ENCODE measurements around the gene PDE9A. TPM values are rescaled to one million over a fixed set of nuclear protein-coding genes. Genes with fewer than 3 reads are reported as not detected.

PDE9A gene
- total RNA-seq, 2 experiments from 2014 or later = 6.5 to 7.7 TPM

GRCh38 chr21:42741066-42741465, 87.6 kb downstream of the PDE9A start:
- Mint-ChIP-seq H3K4me3 (no peak overlapping the region), H3K9me3 (no peaks in the 10 kb centered on the region), H3K36me3 (no peaks in the 10 kb centered on the region), H3K27me3 (no peaks in the 10 kb centered on the region), H3K4me1 (peaks cover 26% of the 10 kb centered on the region), H3K27ac (no peak overlapping the region)
- no peak for DNase-seq

GRCh38 chr21:42744520-42745445, 91.4 kb downstream of the PDE9A start:
- Mint-ChIP-seq H3K4me1 (peaks cover 22% of the 10 kb centered on the region), H3K4me3 (no peak overlapping the region), H3K27me3 (no peaks in the 10 kb centered on the region), H3K27ac (no peak overlapping the region), H3K9me3 (no peaks in the 10 kb centered on the region), H3K36me3 (no peaks in the 10 kb centered on the region)
- DNase-seq = no peak

DNA sequence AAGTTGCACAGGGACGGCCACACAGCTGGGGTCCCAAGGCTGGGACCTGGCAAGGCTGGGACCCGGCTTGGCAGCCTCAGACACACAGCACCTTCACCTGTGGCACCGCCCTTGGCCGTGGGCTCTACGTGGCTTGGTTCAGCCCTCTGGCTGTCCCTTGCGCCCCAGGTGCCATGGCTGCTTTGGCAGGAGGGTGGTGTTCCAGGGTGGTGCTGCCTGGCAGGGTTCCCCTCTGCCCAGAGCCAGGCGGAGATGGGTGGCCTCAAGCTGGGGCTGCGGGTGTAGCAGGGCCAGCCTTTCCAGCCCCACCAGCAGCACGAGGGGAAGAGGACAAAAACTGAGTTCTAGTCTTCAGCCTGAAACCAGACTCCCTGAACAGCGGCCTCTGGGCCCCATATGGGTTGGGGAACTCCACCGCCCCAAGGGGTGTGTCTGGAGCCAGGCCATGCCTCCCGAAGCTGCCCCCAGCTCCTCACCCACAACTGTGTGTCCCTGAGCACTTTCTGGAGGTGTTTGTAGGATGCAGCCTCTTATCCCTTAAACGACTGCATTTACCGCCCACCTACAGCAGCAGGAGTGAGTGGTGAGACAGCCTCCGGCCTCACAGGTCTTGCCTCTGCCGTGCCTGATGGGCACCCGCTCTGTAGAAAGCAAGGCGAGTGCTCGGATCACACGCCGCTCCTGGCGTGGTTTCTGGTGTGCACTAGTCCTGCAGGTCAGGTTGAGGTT, 92.3 kb downstream of the PDE9A start:
- DNase-seq = peak; percentile 19
- no peaks in the 10 kb centered on the region for H3K9me3 Mint-ChIP-seq
- peak overlapping the region; percentile 92 for H3K27ac Mint-ChIP-seq
- H3K4me1 Mint-ChIP-seq = peaks cover 22% of the 10 kb centered on the region
- H3K27me3 Mint-ChIP-seq = no peaks in the 10 kb centered on the region
- H3K4me3 Mint-ChIP-seq = no peak overlapping the region
- H3K36me3 Mint-ChIP-seq = no peaks in the 10 kb centered on the region

DNA sequence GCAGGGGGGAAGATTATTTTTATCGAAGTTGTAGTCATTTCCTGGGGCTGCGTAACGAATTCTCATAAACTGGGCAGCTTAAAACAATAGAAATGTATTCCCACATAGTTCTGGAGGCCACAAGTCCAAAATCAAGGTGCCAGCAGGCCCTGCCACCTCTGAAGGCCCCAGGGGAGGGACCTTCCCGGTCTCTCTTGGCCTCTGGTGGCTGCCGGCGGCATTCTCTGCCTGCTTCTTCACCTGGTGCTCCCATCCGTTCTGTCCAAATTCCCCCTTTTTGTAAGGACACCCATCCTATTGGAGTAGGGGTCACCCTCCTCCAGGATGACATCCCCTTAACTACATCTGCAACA, 92.8 kb downstream of the PDE9A start:
- no peaks in the 10 kb centered on the region for H3K9me3 Mint-ChIP-seq
- peak overlapping the region; percentile 92 for H3K27ac Mint-ChIP-seq
- DNase-seq = no peak
- no peaks in the 10 kb centered on the region for H3K36me3 Mint-ChIP-seq
- H3K27me3 Mint-ChIP-seq = no peaks in the 10 kb centered on the region
- peak overlapping the region; percentile 47 for H3K4me3 Mint-ChIP-seq
- peaks cover 22% of the 10 kb centered on the region for H3K4me1 Mint-ChIP-seq

GRCh38 chr21:42746593-42747275, 93.3 kb downstream of the PDE9A start:
- DNase-seq = peak; percentile 37
- Mint-ChIP-seq H3K4me1 (peaks cover 22% of the 10 kb centered on the region), H3K27ac (peak overlapping the region; percentile 92), H3K9me3 (no peaks in the 10 kb centered on the region), H3K27me3 (no peaks in the 10 kb centered on the region), H3K36me3 (no peaks in the 10 kb centered on the region), H3K4me3 (peak overlapping the region; percentile 47)

GRCh38 chr21:42747276-42747701, 93.9 kb downstream of the PDE9A start:
- Mint-ChIP-seq H3K27ac (peak overlapping the region; percentile 92), H3K4me3 (peak overlapping the region; percentile 47), H3K4me1 (peaks cover 22% of the 10 kb centered on the region), H3K9me3 (no peaks in the 10 kb centered on the region), H3K27me3 (no peaks in the 10 kb centered on the region), H3K36me3 (no peaks in the 10 kb centered on the region)
- no peak for DNase-seq

- H3K9me3 Mint-ChIP-seq = no peaks in the 10 kb centered on the region
- H3K4me3 Mint-ChIP-seq = no peak overlapping the region
- H3K27me3 Mint-ChIP-seq = no peaks in the 10 kb centered on the region
- H3K4me1 Mint-ChIP-seq = peaks cover 22% of the 10 kb centered on the region
- H3K36me3 Mint-ChIP-seq = no peaks in the 10 kb centered on the region
- no peak overlapping the region for H3K27ac Mint-ChIP-seq
- DNase-seq = no peak
These were observed 94.4 kb downstream of the PDE9A start for GRCh38 chr21:42747746-42748351.

DNA sequence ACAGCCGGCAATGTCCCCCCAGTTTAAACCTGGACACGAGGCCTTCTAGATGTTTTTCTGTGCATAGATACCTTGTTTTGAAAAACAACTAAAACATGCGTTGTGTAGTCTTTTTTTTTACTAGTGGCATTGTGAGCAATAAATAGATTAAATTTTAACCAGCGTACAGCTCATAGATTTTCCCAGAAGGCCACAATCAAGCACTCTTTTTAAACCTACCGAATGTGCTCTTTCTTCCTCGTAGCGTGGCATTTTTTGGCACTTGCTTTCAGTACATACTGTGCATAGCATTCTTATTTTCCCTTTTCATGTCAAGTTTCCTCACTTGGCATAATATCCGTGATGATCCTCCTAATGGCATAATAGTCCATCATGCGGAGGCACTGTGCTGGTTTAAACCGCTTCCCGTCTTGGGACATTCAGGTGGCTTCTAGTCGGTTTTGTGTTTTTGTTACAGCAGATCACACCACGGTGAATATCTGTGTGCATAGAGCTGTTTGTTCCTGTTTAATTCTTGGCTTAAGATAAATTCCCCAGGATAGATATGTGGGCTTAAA, 95.3 kb downstream of the PDE9A start:
- H3K9me3 Mint-ChIP-seq = no peaks in the 10 kb centered on the region
- H3K4me1 Mint-ChIP-seq = peaks cover 22% of the 10 kb centered on the region
- H3K4me3 Mint-ChIP-seq = no peak overlapping the region
- H3K27ac Mint-ChIP-seq = no peak overlapping the region
- no peaks in the 10 kb centered on the region for H3K36me3 Mint-ChIP-seq
- no peaks in the 10 kb centered on the region for H3K27me3 Mint-ChIP-seq
- no peak for DNase-seq

GRCh38 chr21:42750737-42751530, 97.5 kb downstream of the PDE9A start:
- Mint-ChIP-seq H3K27ac (no peak overlapping the region), H3K9me3 (no peaks in the 10 kb centered on the region), H3K27me3 (no peaks in the 10 kb centered on the region), H3K36me3 (no peaks in the 10 kb centered on the region), H3K4me3 (no peak overlapping the region), H3K4me1 (peaks cover 21% of the 10 kb centered on the region)
- no peak for DNase-seq

GRCh38 chr21:42751866-42752265, 98.4 kb downstream of the PDE9A start:
- Mint-ChIP-seq H3K4me1 (peaks cover 12% of the 10 kb centered on the region), H3K9me3 (no peaks in the 10 kb centered on the region), H3K36me3 (no peaks in the 10 kb centered on the region), H3K27me3 (no peaks in the 10 kb centered on the region), H3K4me3 (no peak overlapping the region), H3K27ac (no peak overlapping the region)
- DNase-seq = no peak

DNA sequence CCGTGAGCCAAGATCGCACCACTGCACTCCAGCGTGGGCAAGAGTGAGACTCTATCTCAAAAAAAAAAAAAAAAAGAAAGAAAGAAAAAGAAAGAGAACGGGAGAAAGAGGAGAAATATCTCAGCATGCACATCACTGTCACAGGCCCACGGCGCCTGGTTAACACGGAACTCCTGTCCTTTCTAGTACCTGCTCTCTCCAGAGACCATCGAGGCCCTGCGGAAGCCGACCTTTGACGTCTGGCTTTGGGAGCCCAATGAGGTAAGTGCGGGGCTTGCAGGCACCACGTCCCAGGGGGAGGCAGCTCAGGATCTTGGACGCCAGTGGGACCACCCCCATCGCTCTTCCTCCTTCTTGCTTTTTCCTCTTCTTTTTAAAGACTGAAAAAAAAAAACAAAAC, 100.4 kb downstream of the PDE9A start:
- H3K4me1 Mint-ChIP-seq = no peaks in the 10 kb centered on the region
- no peaks in the 10 kb centered on the region for H3K36me3 Mint-ChIP-seq
- H3K27me3 Mint-ChIP-seq = no peaks in the 10 kb centered on the region
- H3K27ac Mint-ChIP-seq = no peak overlapping the region
- H3K4me3 Mint-ChIP-seq = no peak overlapping the region
- DNase-seq = no peak
- H3K9me3 Mint-ChIP-seq = no peaks in the 10 kb centered on the region

- H3K4me1 Mint-ChIP-seq = no peaks in the 10 kb centered on the region
- no peak overlapping the region for H3K27ac Mint-ChIP-seq
- H3K4me3 Mint-ChIP-seq = no peak overlapping the region
- DNase-seq = no peak
- H3K9me3 Mint-ChIP-seq = no peaks in the 10 kb centered on the region
- no peaks in the 10 kb centered on the region for H3K36me3 Mint-ChIP-seq
- H3K27me3 Mint-ChIP-seq = no peaks in the 10 kb centered on the region
These were observed 101.0 kb downstream of the PDE9A start for GRCh38 chr21:42754270-42754933.

DNA sequence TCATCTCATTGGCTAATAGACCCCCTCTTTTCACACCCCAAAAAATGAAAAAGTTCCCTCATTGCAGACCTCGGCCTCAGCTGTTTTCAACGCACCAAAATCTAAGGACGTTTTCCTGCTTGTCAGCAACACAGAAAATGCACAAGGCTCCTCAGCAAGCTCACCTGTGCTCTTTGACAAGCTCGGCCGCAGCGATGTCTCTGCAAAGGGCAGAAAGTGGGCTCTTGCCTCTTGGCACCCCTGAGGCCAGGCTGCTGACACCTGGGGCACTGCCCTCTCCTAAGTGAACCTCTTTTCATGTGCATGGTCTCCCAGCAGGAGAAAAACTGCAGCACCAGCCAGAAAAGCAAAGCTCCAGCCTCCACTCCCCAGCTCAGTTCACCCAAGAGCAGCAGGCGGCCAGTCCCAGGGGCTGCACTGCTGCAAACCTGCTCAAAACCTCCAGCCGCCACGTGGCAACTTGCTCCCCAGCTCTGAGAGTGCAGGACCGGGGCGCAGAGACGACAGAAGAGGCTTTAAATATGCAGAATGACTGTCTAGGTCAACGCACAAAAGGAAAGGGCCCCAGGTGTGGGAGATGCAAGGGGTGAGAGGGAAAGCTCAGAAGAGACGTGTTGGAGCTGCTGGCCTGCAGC, 101.7 kb downstream of the PDE9A start:
- Mint-ChIP-seq H3K27me3 (no peaks in the 10 kb centered on the region), H3K27ac (no peak overlapping the region), H3K9me3 (no peaks in the 10 kb centered on the region), H3K4me3 (no peak overlapping the region), H3K36me3 (no peaks in the 10 kb centered on the region), H3K4me1 (no peaks in the 10 kb centered on the region)
- no peak for DNase-seq
